Measurements from ENCODE around the gene GPR180. TPM values are rescaled to one million over a fixed set of nuclear protein-coding genes. Genes with fewer than 3 reads are reported as not detected.

The GPR180 gene
- total RNA-seq, 1 experiment from 2014 or later = 5.0 TPM

Other genes starting within 250 kb of the GPR180 start
- gene DCT, start 122.2 kb upstream of the GPR180 start, total RNA-seq (2021) = not detected in 3 replicates
- gene TGDS, start 5.7 kb upstream of the GPR180 start, total RNA-seq (2021) = 12.5 to 15.8 TPM (median 15.2 TPM) in 3 replicates
- gene SOX21, start 110.7 kb downstream of the GPR180 start, total RNA-seq (2021) = 6.4 to 11.4 TPM (median 6.4 TPM) in 3 replicates

Data from WTC11 (cell line).